ENCODE data around the gene SPSB1.

The SPSB1 gene

GRCh38 chr1:9313576-9313975 is 20.9 kb downstream of the SPSB1 start:
- Histone ChIP-seq H3K27ac (ENCODE audit: low read depth, low read length) (no peak overlapping the region), H2BK5ac (ENCODE audit: low read depth, low read length, poor library complexity) (no peak overlapping the region), H2AFZ (ENCODE audit: insufficient read depth, low read length, poor library complexity) (no peak overlapping the region), H3K23ac (ENCODE audit: low read length) (no peak overlapping the region), H4K8ac (ENCODE audit: low read depth, low read length) (no peak overlapping the region), H2AK5ac (ENCODE audit: low read length) (no peak overlapping the region), H3K18ac (ENCODE audit: low read length) (no peak overlapping the region), H4K12ac (ENCODE audit: low read depth, low read length) (no peak overlapping the region), H3K4me1 (ENCODE audit: control insufficient read depth in 1 of 2, insufficient read depth in 2 of 2, low read length in 2 of 2) (peaks cover 17 to 49% of the 10 kb centered on the region in 2 experiments), H3K4me2 (ENCODE audit: low read length) (no peak overlapping the region), H3K4ac (ENCODE audit: low read depth, low read length) (peak overlapping the region; percentile 85), H3K14ac (ENCODE audit: low read length) (no peak overlapping the region), H2BK120ac (ENCODE audit: insufficient read depth, low read length, poor library complexity) (no peak overlapping the region), H3K9ac (ENCODE audit: low read length) (no peak overlapping the region), H3K79me2 (ENCODE audit: control insufficient read depth, insufficient read depth, low read length, poor library complexity) (peaks cover 71% of the 10 kb centered on the region), H3K9me3 (ENCODE audit: insufficient read depth, low read depth, low read length) (peaks cover 2% of the 10 kb centered on the region), H3K79me1 (ENCODE audit: low read length) (peaks cover 1% of the 10 kb centered on the region), H3K4me3 (ENCODE audit: low read depth, low read length) (no peak overlapping the region), H4K91ac (ENCODE audit: low read depth, low read length) (no peak overlapping the region), H3K36me3 (ENCODE audit: control insufficient read depth in 1 of 2, insufficient read depth in 2 of 2, low read length in 2 of 2) (peaks cover 49 to 53% of the 10 kb centered on the region in 2 experiments), H2BK12ac (ENCODE audit: low read length) (no peak overlapping the region), H3K27me3 (ENCODE audit: insufficient read depth, low read length) (no peaks in the 10 kb centered on the region)
- DNase-seq: no peak
- no CpG with 5 or more reads among the region's 11 CpGs for WGBS (ENCODE audit: extremely low coverage, insufficient coverage, insufficient read length)

GRCh38 chr1:9314111-9314510 is 21.4 kb downstream of the SPSB1 start:
- Histone ChIP-seq H2AFZ (ENCODE audit: insufficient read depth, low read length, poor library complexity) (no peak overlapping the region), H3K4me3 (ENCODE audit: low read depth, low read length) (no peak overlapping the region)
- WGBS (ENCODE audit: extremely low coverage, insufficient coverage, insufficient read length): no CpG with 5 or more reads among the region's 8 CpGs

GRCh38 chr1:9314711-9315379 is 22.2 kb downstream of the SPSB1 start:
- H3K9me3 ChIP-seq (ENCODE audit: insufficient read depth, low read depth, low read length): peaks cover 2% of the 10 kb centered on the region
- WGBS (ENCODE audit: extremely low coverage, insufficient coverage, insufficient read length): no CpG with 5 or more reads among the region's 11 CpGs
- no peak overlapping the region for H3K4me2 ChIP-seq (ENCODE audit: low read length)
- H4K91ac ChIP-seq (ENCODE audit: low read depth, low read length): no peak overlapping the region
- H3K9ac ChIP-seq (ENCODE audit: low read length): no peak overlapping the region
- peaks cover 21 to 53% of the 10 kb centered on the region in 2 experiments for H3K4me1 ChIP-seq (ENCODE audit: control insufficient read depth in 1 of 2, insufficient read depth in 2 of 2, low read length in 2 of 2)
- peaks cover 54 to 58% of the 10 kb centered on the region in 2 experiments for H3K36me3 ChIP-seq (ENCODE audit: control insufficient read depth in 1 of 2, insufficient read depth in 2 of 2, low read length in 2 of 2)
- H3K4ac ChIP-seq (ENCODE audit: low read depth, low read length): peak overlapping the region; percentile 78
- no peak overlapping the region for H3K27ac ChIP-seq (ENCODE audit: low read depth, low read length)
- H3K79me2 ChIP-seq (ENCODE audit: control insufficient read depth, insufficient read depth, low read length, poor library complexity): peaks cover 70% of the 10 kb centered on the region
- H4K12ac ChIP-seq (ENCODE audit: low read depth, low read length): no peak overlapping the region
- H3K79me1 ChIP-seq (ENCODE audit: low read length): peaks cover 1% of the 10 kb centered on the region
- H4K8ac ChIP-seq (ENCODE audit: low read depth, low read length): no peak overlapping the region
- H3K27me3 ChIP-seq (ENCODE audit: insufficient read depth, low read length): no peaks in the 10 kb centered on the region
- H2AK5ac ChIP-seq (ENCODE audit: low read length): no peak overlapping the region
- H3K14ac ChIP-seq (ENCODE audit: low read length): no peak overlapping the region
- no peak overlapping the region for H2AFZ ChIP-seq (ENCODE audit: insufficient read depth, low read length, poor library complexity)
- no peak for DNase-seq
- H2BK5ac ChIP-seq (ENCODE audit: low read depth, low read length, poor library complexity): no peak overlapping the region
- no peak overlapping the region for H3K4me3 ChIP-seq (ENCODE audit: low read depth, low read length)
- H2BK12ac ChIP-seq (ENCODE audit: low read length): no peak overlapping the region
- H3K18ac ChIP-seq (ENCODE audit: low read length): no peak overlapping the region
- no peak overlapping the region for H2BK120ac ChIP-seq (ENCODE audit: insufficient read depth, low read length, poor library complexity)
- H3K23ac ChIP-seq (ENCODE audit: low read length): no peak overlapping the region

More at GRCh38 chr1:9314111-9314510, 21.4 kb downstream of the SPSB1 start:
- no peak overlapping the region for H3K27ac ChIP-seq (ENCODE audit: low read depth, low read length)
- no peak overlapping the region for H3K4me2 ChIP-seq (ENCODE audit: low read length)
- H3K9ac ChIP-seq (ENCODE audit: low read length): no peak overlapping the region
- peaks cover 14 to 46% of the 10 kb centered on the region in 2 experiments for H3K4me1 ChIP-seq (ENCODE audit: control insufficient read depth in 1 of 2, insufficient read depth in 2 of 2, low read length in 2 of 2)
- peaks cover 2% of the 10 kb centered on the region for H3K9me3 ChIP-seq (ENCODE audit: insufficient read depth, low read depth, low read length)
- H3K14ac ChIP-seq (ENCODE audit: low read length): no peak overlapping the region
- H3K79me1 ChIP-seq (ENCODE audit: low read length): peaks cover 1% of the 10 kb centered on the region
- H3K4ac ChIP-seq (ENCODE audit: low read depth, low read length): peak overlapping the region; percentile 71
- H4K8ac ChIP-seq (ENCODE audit: low read depth, low read length): no peak overlapping the region
- peaks cover 67% of the 10 kb centered on the region for H3K79me2 ChIP-seq (ENCODE audit: control insufficient read depth, insufficient read depth, low read length, poor library complexity)
- no peak overlapping the region for H4K12ac ChIP-seq (ENCODE audit: low read depth, low read length)
- no peak overlapping the region for H2BK120ac ChIP-seq (ENCODE audit: insufficient read depth, low read length, poor library complexity)
- H3K18ac ChIP-seq (ENCODE audit: low read length): no peak overlapping the region
- H2AK5ac ChIP-seq (ENCODE audit: low read length): no peak overlapping the region
- no peak overlapping the region for H4K91ac ChIP-seq (ENCODE audit: low read depth, low read length)
- H2BK12ac ChIP-seq (ENCODE audit: low read length): no peak overlapping the region
- H3K23ac ChIP-seq (ENCODE audit: low read length): no peak overlapping the region
- no peaks in the 10 kb centered on the region for H3K27me3 ChIP-seq (ENCODE audit: insufficient read depth, low read length)
- peaks cover 49 to 52% of the 10 kb centered on the region in 2 experiments for H3K36me3 ChIP-seq (ENCODE audit: control insufficient read depth in 1 of 2, insufficient read depth in 2 of 2, low read length in 2 of 2)
- no peak overlapping the region for H2BK5ac ChIP-seq (ENCODE audit: low read depth, low read length, poor library complexity)
- DNase-seq: no peak

- no peak overlapping the region for H4K91ac ChIP-seq (ENCODE audit: low read depth, low read length)
- H3K4me1 ChIP-seq (ENCODE audit: control insufficient read depth in 1 of 2, insufficient read depth in 2 of 2, low read length in 2 of 2): peaks cover 26 to 56% of the 10 kb centered on the region in 2 experiments
- no peak overlapping the region for H3K14ac ChIP-seq (ENCODE audit: low read length)
- no peak overlapping the region for H3K23ac ChIP-seq (ENCODE audit: low read length)
- no peak overlapping the region for H2BK12ac ChIP-seq (ENCODE audit: low read length)
- no peak for DNase-seq
- no peak overlapping the region for H2AK5ac ChIP-seq (ENCODE audit: low read length)
- H3K9me3 ChIP-seq (ENCODE audit: insufficient read depth, low read depth, low read length): peaks cover 2% of the 10 kb centered on the region
- no peak overlapping the region for H4K12ac ChIP-seq (ENCODE audit: low read depth, low read length)
- peak overlapping the region; percentile 78 for H3K4ac ChIP-seq (ENCODE audit: low read depth, low read length)
- no peak overlapping the region for H4K8ac ChIP-seq (ENCODE audit: low read depth, low read length)
- no CpG with 5 or more reads among the region's 20 CpGs for WGBS (ENCODE audit: extremely low coverage, insufficient coverage, insufficient read length)
- H3K27ac ChIP-seq (ENCODE audit: low read depth, low read length): no peak overlapping the region
- H3K9ac ChIP-seq (ENCODE audit: low read length): no peak overlapping the region
- peaks cover 53 to 56% of the 10 kb centered on the region in 2 experiments for H3K36me3 ChIP-seq (ENCODE audit: control insufficient read depth in 1 of 2, insufficient read depth in 2 of 2, low read length in 2 of 2)
- H3K4me3 ChIP-seq (ENCODE audit: low read depth, low read length): no peak overlapping the region
- H2AFZ ChIP-seq (ENCODE audit: insufficient read depth, low read length, poor library complexity): no peak overlapping the region
- no peaks in the 10 kb centered on the region for H3K27me3 ChIP-seq (ENCODE audit: insufficient read depth, low read length)
- H3K79me2 ChIP-seq (ENCODE audit: control insufficient read depth, insufficient read depth, low read length, poor library complexity): peaks cover 69% of the 10 kb centered on the region
- peak overlapping the region; percentile 26 for H3K18ac ChIP-seq (ENCODE audit: low read length)
- no peak overlapping the region for H3K4me2 ChIP-seq (ENCODE audit: low read length)
- no peak overlapping the region for H2BK120ac ChIP-seq (ENCODE audit: insufficient read depth, low read length, poor library complexity)
- no peak overlapping the region for H2BK5ac ChIP-seq (ENCODE audit: low read depth, low read length, poor library complexity)
- peaks cover 1% of the 10 kb centered on the region for H3K79me1 ChIP-seq (ENCODE audit: low read length)
Measured at GRCh38 chr1:9315411-9316079, 22.9 kb downstream of the SPSB1 start.
